Jurkat, Clone E6-1 (cell line): ENCODE results near the gene GPR180.
A peak's percentile ranks its signal among the peaks of the same experiment; 100 is the strongest.

Experiments
- DNase-seq: peaks from one replicate; pipeline ENCODE4 v3.0.0-alpha.2; 2011; ENCODE audit warnings: low read depth, low spot score
- H3K4me3 ChIP-seq: 2 replicates; pipeline ENCODE4 v1.5.1; 2011; ENCODE audit warnings: mild to moderate bottlenecking, low read length, control low read depth, moderate library complexity

Gene GPR180

GRCh38 chr13:94674609-94675348 is 73.1 kb downstream of the GPR180 start:
- H3K4me3 ChIP-seq, result no peak overlapping the region
- peak; percentile 61 for DNase-seq

- no peak for DNase-seq
- no peak overlapping the region for H3K4me3 ChIP-seq
Measured at GRCh38 chr13:94677799-94678198, 76.1 kb downstream of the GPR180 start.

GRCh38 chr13:94678845-94679244 is 77.2 kb downstream of the GPR180 start:
- H3K4me3 ChIP-seq, result no peak overlapping the region
- DNase-seq, result no peak

GRCh38 chr13:94679614-94680013 is 78.0 kb downstream of the GPR180 start:
- no peak for DNase-seq
- H3K4me3 ChIP-seq, result no peak overlapping the region

- no peak for DNase-seq
Measured at GRCh38 chr13:94682229-94682628, 80.6 kb downstream of the GPR180 start.

GRCh38 chr13:94683409-94683808 is 81.8 kb downstream of the GPR180 start:
- no peak overlapping the region for H3K4me3 ChIP-seq

More at GRCh38 chr13:94682229-94682628, 80.6 kb downstream of the GPR180 start:
- H3K4me3 ChIP-seq, result no peak overlapping the region

More at GRCh38 chr13:94683409-94683808, 81.8 kb downstream of the GPR180 start:
- no peak for DNase-seq
